ENCODE measurements around the gene NTM. TPM values are rescaled to one million over a fixed set of nuclear protein-coding genes. Genes with fewer than 3 reads are reported as not detected.

NTM gene
- total RNA-seq, 1 experiment from 2014 or later: 9.9 TPM

DNA sequence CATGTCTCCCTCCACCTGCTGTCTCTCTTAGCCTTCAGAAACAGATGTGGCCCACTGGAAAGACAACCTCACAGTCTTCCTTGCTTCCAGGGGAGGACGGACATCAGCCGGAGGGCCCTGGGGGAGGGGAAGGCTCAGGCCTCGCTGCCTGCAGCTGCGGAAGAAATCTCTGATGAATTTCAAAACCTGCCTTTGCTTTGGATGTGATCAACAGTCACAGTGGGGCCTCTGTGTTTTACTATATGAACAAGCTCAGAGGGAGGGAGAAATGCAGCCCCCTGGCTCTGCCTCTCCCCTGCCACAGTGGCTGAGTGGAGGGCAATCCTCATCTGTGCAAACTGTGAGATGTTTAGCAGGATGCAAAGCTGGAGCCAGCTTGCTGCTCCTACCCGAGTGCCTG, 282.8 kb downstream of the NTM start:
- no peak overlapping the region; a peak in 1 of 5 replicates for H3K4me3 Mint-ChIP-seq
- Histone ChIP-seq H3T11ph (ENCODE audit: low read length) (no peak overlapping the region), H2BK12ac (ENCODE audit: insufficient read length, low read depth, low read length) (no peak overlapping the region), H2BK5ac (ENCODE audit: insufficient read length, low read length) (no peak overlapping the region), H2AFZ (ENCODE audit: low read length) (no peak overlapping the region), H4K91ac (ENCODE audit: insufficient read length, low read depth, low read length) (no peak overlapping the region), H3K4ac (ENCODE audit: low read depth, low read length) (no peak overlapping the region), H3K14ac (ENCODE audit: insufficient read depth, low read length) (no peak overlapping the region; the same call in 1 of the 2 replicates), H2AK5ac (ENCODE audit: insufficient read length, low read length) (no peak overlapping the region), H3K9ac (ENCODE audit: extremely low read depth, insufficient read length, low read length) (no peak overlapping the region), H3K23me2 (ENCODE audit: insufficient read length, low read depth, low read length, poor library complexity, severe bottlenecking) (no peaks in the 10 kb centered on the region), H2BK20ac (ENCODE audit: low read depth, low read length, poor library complexity, severe bottlenecking) (no peak overlapping the region), H4K8ac (replicated peaks; ENCODE audit: insufficient read length, low read depth, low read length) (no peak overlapping the region), H3K79me1 (ENCODE audit: insufficient read depth, low read depth, low read length, poor library complexity, severe bottlenecking) (no peaks in the 10 kb centered on the region), H4K20me1 (ENCODE audit: control insufficient read depth, insufficient read depth, insufficient read length) (no peaks in the 10 kb centered on the region), H3K23ac (ENCODE audit: insufficient read length, low read depth, low read length) (no peak overlapping the region), H3K9me3 (ENCODE audit: control insufficient read depth, low read depth, low read length) (no peaks in the 10 kb centered on the region), H3K56ac (ENCODE audit: insufficient read length, low read depth, low read length) (no peak overlapping the region), H3K79me2 (ENCODE audit: insufficient read depth, low read length) (no peaks in the 10 kb centered on the region), H2BK15ac (ENCODE audit: low read depth, low read length) (no peak overlapping the region), H3K27me3 (ENCODE audit: insufficient read depth, low read length) (no peaks in the 10 kb centered on the region), H3K4me1 (ENCODE audit: insufficient read depth, low read length) (peaks cover 14% of the 10 kb centered on the region), H3K4me2 (ENCODE audit: insufficient read depth, insufficient read length, low read length) (no peak overlapping the region), H3K18ac (ENCODE audit: insufficient read length, low read depth, low read length) (no peak overlapping the region), H4K5ac (ENCODE audit: insufficient read length, low read depth, low read length) (no peak overlapping the region), H2BK120ac (ENCODE audit: low read depth, low read length, poor library complexity, severe bottlenecking) (no peak overlapping the region), H3K27ac (ENCODE audit: insufficient read length, low read depth, low read length) (no peak overlapping the region)
- H3K27me3 Mint-ChIP-seq (ENCODE audit: low read depth): peaks cover 3% of the 10 kb centered on the region
- H3K36me3 Mint-ChIP-seq (ENCODE audit: insufficient read depth in 1 of 3, low read depth in 3 of 3): no peaks in the 10 kb centered on the region; a peak in 1 of 7 replicates
- TF ChIP-seq, protein P1, sequence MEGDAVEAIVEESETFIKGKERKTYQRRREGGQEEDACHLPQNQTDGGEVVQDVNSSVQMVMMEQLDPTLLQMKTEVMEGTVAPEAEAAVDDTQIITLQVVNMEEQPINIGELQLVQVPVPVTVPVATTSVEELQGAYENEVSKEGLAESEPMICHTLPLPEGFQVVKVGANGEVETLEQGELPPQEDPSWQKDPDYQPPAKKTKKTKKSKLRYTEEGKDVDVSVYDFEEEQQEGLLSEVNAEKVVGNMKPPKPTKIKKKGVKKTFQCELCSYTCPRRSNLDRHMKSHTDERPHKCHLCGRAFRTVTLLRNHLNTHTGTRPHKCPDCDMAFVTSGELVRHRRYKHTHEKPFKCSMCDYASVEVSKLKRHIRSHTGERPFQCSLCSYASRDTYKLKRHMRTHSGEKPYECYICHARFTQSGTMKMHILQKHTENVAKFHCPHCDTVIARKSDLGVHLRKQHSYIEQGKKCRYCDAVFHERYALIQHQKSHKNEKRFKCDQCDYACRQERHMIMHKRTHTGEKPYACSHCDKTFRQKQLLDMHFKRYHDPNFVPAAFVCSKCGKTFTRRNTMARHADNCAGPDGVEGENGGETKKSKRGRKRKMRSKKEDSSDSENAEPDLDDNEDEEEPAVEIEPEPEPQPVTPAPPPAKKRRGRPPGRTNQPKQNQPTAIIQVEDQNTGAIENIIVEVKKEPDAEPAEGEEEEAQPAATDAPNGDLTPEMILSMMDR (conservative IDR thresholded peaks at IDR 0.05): no peak
- H3K9me3 Mint-ChIP-seq: no peaks in the 10 kb centered on the region
- WGBS (ENCODE audit: extremely low coverage, insufficient read length, low lambda C conversion rate): no CpG with 5 or more reads among the region's 5 CpGs
- H3K27ac Mint-ChIP-seq: no peak overlapping the region
- H3K4me1 Mint-ChIP-seq: peaks cover 60 to 64% of the 10 kb centered on the region in 2 experiments
- no peak for DNase-seq
